PC-3 (cell line): Measurements from ENCODE around the gene CNTNAP3. TPM values are rescaled to one million over a fixed set of nuclear protein-coding genes. Genes with fewer than 3 reads are reported as not detected.
"Not testable (repeated sequence)": the region's sequence is repeated elsewhere in the genome, so short reads cannot be mapped to it uniquely, and the experiment has no call there.

Experiments
- ATAC-seq: fragments of 200-7000 bp; cut with Tn5 transposase; 2 replicates; pipeline ENCODE4 v1.9.1; 2020; ENCODE audit warnings: mild to moderate bottlenecking, moderate library complexity
- BruUV-seq: library from RNA; stranded (reverse); fragments of 400-500 nt; replicated peaks from 2 replicates; lab custom pipeline; 2021; lab: Mats Ljungman, UMichigan
- CTCF ChIA-PET: fragments of 300-600 bp; sonication (Branson Sonifier 250); formaldehyde crosslinking; loops from one replicate; lab custom pipeline; 2022; ENCODE audit warnings: antibody characterized with exemption; lab: Charles Lee
- POLR2A ChIA-PET: fragments of 300-600 bp; sonication (Branson Sonifier 250); formaldehyde crosslinking; loops from one replicate; lab custom pipeline; 2022; ENCODE audit warnings: antibody characterized with exemption; ENCODE audit not compliant: unreplicated experiment; lab: Charles Lee
- DNase-seq: peaks from one replicate; pipeline ENCODE4 v3.0.0-alpha.2; 2015
- H2AFZ ChIP-seq: fragments of 300-600 bp; sonication (generic); 2 replicates; pipeline ENCODE4 v1.6.0; 2016; ENCODE audit warnings: antibody characterized with exemption, low read length
- H3F3A ChIP-seq: fragments of 300-600 bp; sonication (generic); one replicate; pipeline ENCODE4 v1.6.0; 2017; ENCODE audit warnings: antibody characterized with exemption, low read length, control low read depth, mild to moderate bottlenecking; ENCODE audit not compliant: unreplicated experiment
- H3K27ac ChIP-seq: fragments of 300-600 bp; sonication (generic); 2 replicates; pipeline ENCODE4 v1.5.1; 2016; ENCODE audit warnings: mild to moderate bottlenecking, low read length
- H3K27me3 ChIP-seq: fragments of 300-600 bp; sonication (generic); 2 replicates; pipeline ENCODE4 v1.6.1; 2016; ENCODE audit warnings: low read length, mixed read lengths
- H3K36me3 ChIP-seq: fragments of 300-600 bp; sonication (generic); 2 replicates; pipeline ENCODE4 v1.6.1; 2016; ENCODE audit warnings: low read depth, mixed run types, low read length, mixed read lengths
- H3K4me1 ChIP-seq: fragments of 300-600 bp; sonication (generic); 2 replicates; pipeline ENCODE4 v1.5.1; 2016; ENCODE audit warnings: low read length; ENCODE audit not compliant: insufficient read depth
- H3K4me2 ChIP-seq: fragments of 300-600 bp; sonication (generic); 2 replicates; pipeline ENCODE4 v1.6.0; 2016; ENCODE audit warnings: low read length
- H3K4me3 ChIP-seq: fragments of 300-600 bp; sonication (generic); 2 replicates; pipeline ENCODE4 v1.5.1; 2016; ENCODE audit warnings: mild to moderate bottlenecking, low read length, mixed read lengths
- H3K79me2 ChIP-seq: fragments of 300-600 bp; sonication (generic); 2 replicates; pipeline ENCODE4 v1.6.1; 2017; ENCODE audit warnings: low read length, mixed read lengths
- H3K9ac ChIP-seq: fragments of 300-600 bp; sonication (generic); 2 replicates; pipeline ENCODE4 v1.6.0; 2016; ENCODE audit warnings: mild to moderate bottlenecking, low read length
- H3K9me2 ChIP-seq: fragments of 300-600 bp; sonication (generic); replicated peaks from 2 replicates; pipeline ENCODE4 v1.6.1; 2016; ENCODE audit warnings: mixed run types, low read length, mixed read lengths
- H3K9me3 ChIP-seq: fragments of 300-600 bp; sonication (generic); 2 replicates; pipeline ENCODE4 v1.6.1; 2016; ENCODE audit warnings: low read length, mixed read lengths
- H4K20me1 ChIP-seq: fragments of 300-600 bp; sonication (generic); 2 replicates; pipeline ENCODE4 v1.6.1; 2016; ENCODE audit warnings: low read length, mixed read lengths
- EZH2 ChIP-seq: fragments of 300-600 bp; sonication (generic); IDR thresholded peaks from one replicate; pipeline ENCODE4 v1.6.1; 2017; ENCODE audit warnings: antibody characterized with exemption, mild to moderate bottlenecking, low read length; ENCODE audit not compliant: unreplicated experiment
- EZH2phosphoT487 ChIP-seq: fragments of 300-600 bp; sonication (generic); IDR thresholded peaks from 2 replicates; pipeline ENCODE4 v1.6.1; 2018; ENCODE audit warnings: mild to moderate bottlenecking, antibody characterized with exemption, low read length, borderline replicate concordance
- intact Hi-C: fragments of 100-400 bp; cut with micrococcal nuclease; formaldehyde crosslinking; loops from 2 replicates; pipeline ENCODE4 v1.9.0; 2023
- total RNA-seq: library from RNA; depleted of rRNA; stranded (reverse); fragments of >200 nt; gene quantifications from 2 replicates; pipeline ENCODE4 v1.2.3, GENCODE V29; 2014
- TF ChIP-seq, protein P1 (sequence below): fragments of 300-600 bp; sonication (generic); conservative IDR thresholded peaks from 2 replicates; pipeline ENCODE4 v1.5.1; 2017; ENCODE audit warnings: antibody characterized with exemption, low read depth, mild to moderate bottlenecking, low read length

The CNTNAP3 gene
- total RNA-seq, 1 experiment from 2014 or later, result 26.3 TPM

DNA sequence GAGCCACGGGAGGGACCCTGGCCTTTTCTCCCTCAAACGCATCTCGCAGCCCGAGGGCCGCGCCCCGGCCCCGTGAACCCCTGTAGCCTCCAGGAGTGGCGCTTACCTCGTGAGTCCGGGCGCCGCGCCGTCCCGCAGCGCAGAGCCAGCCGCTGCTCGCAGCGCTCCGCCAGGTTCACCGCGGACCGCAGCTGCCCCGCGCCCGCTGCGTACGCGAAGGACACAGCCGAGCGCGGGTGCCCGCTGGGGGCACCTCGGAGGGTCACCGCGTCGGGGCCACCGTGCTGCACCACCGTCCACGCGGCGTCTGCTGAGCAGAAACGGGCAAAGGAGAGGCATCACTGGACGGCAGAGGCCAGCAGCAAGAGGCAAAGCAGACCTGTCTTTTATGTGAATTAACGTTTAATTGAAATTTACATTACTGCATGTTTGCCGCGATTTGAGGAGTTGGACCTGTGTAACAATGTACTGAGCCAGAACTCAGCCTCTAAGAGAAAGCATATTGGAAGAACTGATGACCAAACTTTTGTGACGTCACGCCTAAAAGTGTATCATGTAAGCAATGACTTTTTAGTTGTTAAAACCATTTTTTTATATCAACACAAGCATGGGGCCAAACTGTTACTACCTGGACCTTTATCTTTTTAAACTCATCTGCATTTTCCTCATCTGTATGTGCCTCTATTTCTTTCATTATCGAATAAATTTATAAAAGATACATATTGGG is 155.0 kb downstream of the CNTNAP3 start:
- DNase-seq, H4K20me1 ChIP-seq, H3K4me2 ChIP-seq, H3F3A ChIP-seq, H2AFZ ChIP-seq, H3K4me3 ChIP-seq, H3K9ac ChIP-seq, H3K27ac ChIP-seq, POLR2A ChIA-PET, H3K9me3 ChIP-seq, intact Hi-C loops, H3K27me3 ChIP-seq, H3K36me3 ChIP-seq, BruUV-seq, H3K9me2 ChIP-seq, CTCF ChIA-PET, H3K79me2 ChIP-seq, H3K4me1 ChIP-seq, ATAC-seq: not testable (repeated sequence)

DNA sequence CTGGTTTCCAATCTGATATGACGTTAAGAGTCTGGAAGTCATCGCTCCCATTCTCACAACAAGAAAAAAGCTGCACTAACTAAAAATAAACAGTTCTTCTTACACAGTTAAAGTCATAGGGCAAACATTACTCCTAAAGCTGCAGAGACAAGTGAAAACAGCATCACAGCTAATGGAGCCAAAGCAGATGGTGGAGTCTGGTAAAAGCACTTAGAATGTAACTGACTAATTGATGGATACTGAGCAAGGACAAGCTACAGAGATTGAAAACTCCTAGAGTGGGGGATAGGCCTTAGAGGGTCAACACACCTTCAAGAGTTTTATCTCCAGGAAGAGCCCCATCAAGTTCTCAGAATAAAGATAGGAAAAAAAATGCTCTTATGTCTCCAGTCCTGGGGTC is 166.6 kb downstream of the CNTNAP3 start:
- intact Hi-C loops, H3K27me3 ChIP-seq, H2AFZ ChIP-seq, H3K4me2 ChIP-seq, H4K20me1 ChIP-seq, ATAC-seq, H3K4me1 ChIP-seq, H3K9ac ChIP-seq, CTCF ChIA-PET, H3K79me2 ChIP-seq, H3K9me2 ChIP-seq, H3K9me3 ChIP-seq, BruUV-seq, H3K36me3 ChIP-seq, H3K27ac ChIP-seq, POLR2A ChIA-PET, H3F3A ChIP-seq, DNase-seq, H3K4me3 ChIP-seq: not testable (repeated sequence)

DNA sequence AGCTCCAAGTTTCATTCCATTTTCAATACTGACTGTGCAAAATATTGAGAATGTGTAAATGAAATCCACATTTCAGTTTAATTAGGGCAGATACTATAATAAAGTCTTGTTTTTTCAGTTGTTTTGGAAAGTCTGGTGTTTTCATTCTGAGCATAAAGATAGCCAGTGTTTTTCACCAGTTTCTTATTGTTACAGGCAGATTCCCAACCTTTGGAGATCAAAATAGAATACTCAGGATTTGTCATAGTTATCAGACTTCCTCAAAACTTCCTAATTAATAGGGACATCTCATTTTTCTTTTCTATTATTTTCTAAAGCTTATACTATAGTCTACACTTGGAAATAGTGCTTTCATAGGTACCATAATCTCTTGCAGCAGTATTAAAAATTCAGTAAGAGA is 176.2 kb downstream of the CNTNAP3 start:
- BruUV-seq, H3K4me2 ChIP-seq: not testable (repeated sequence)

DNA sequence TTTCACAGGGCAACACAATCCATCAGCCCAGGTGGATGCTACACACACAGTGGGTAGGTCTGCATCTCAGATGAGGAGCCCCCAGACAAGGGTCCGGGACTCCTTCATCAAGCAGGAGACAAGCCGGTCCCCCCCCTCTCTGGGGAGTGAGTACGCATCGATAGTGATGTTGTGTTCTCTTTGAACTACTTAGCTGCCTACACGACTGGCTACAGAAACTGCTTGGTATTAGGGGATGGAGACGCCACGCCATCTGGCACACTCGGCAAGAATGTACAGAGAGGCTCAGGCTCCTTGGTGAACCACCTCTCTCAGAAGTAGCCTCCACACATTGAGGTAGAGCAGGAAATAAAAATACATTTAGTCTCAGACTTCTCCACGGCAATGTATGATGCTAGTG is 179.8 kb downstream of the CNTNAP3 start:
- no peak overlapping the region for H3K27ac ChIP-seq
- no peaks in the 10 kb centered on the region for H4K20me1 ChIP-seq
- ATAC-seq (no peak), DNase-seq (no peak)
- ChIA-PET CTCF (no interaction called here), POLR2A (no interaction called here)
- H3K9ac ChIP-seq, result no peak overlapping the region
- no peaks in the 10 kb centered on the region for H3K4me1 ChIP-seq
- H3F3A ChIP-seq, result no peaks in the 10 kb centered on the region
- BruUV-seq, result no TSS peak
- H3K9me3 ChIP-seq, result no peaks in the 10 kb centered on the region
- no peak overlapping the region for H2AFZ ChIP-seq
- H3K36me3 ChIP-seq, result no peaks in the 10 kb centered on the region
- H3K79me2 ChIP-seq, result no peaks in the 10 kb centered on the region
- H3K4me2 ChIP-seq, result no peak overlapping the region
- TF ChIP-seq EZH2 (no peak), EZH2phosphoT487 (no peak)
- TF ChIP-seq, protein P1, sequence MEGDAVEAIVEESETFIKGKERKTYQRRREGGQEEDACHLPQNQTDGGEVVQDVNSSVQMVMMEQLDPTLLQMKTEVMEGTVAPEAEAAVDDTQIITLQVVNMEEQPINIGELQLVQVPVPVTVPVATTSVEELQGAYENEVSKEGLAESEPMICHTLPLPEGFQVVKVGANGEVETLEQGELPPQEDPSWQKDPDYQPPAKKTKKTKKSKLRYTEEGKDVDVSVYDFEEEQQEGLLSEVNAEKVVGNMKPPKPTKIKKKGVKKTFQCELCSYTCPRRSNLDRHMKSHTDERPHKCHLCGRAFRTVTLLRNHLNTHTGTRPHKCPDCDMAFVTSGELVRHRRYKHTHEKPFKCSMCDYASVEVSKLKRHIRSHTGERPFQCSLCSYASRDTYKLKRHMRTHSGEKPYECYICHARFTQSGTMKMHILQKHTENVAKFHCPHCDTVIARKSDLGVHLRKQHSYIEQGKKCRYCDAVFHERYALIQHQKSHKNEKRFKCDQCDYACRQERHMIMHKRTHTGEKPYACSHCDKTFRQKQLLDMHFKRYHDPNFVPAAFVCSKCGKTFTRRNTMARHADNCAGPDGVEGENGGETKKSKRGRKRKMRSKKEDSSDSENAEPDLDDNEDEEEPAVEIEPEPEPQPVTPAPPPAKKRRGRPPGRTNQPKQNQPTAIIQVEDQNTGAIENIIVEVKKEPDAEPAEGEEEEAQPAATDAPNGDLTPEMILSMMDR, result no peak
- H3K9me2 ChIP-seq, result no peaks in the 10 kb centered on the region
- no peaks in the 10 kb centered on the region for H3K27me3 ChIP-seq
- intact Hi-C loops, result no loop called here
- no peak overlapping the region for H3K4me3 ChIP-seq

More for the DNA sequence above, 176.2 kb downstream of the CNTNAP3 start:
- intact Hi-C loops, POLR2A ChIA-PET, H3K4me3 ChIP-seq, H3K27ac ChIP-seq, H2AFZ ChIP-seq, H3F3A ChIP-seq, H4K20me1 ChIP-seq, H3K9me3 ChIP-seq, DNase-seq, H3K4me1 ChIP-seq, H3K9ac ChIP-seq, ATAC-seq, H3K9me2 ChIP-seq, H3K27me3 ChIP-seq, H3K36me3 ChIP-seq, H3K79me2 ChIP-seq, CTCF ChIA-PET: not testable (repeated sequence)

DNA sequence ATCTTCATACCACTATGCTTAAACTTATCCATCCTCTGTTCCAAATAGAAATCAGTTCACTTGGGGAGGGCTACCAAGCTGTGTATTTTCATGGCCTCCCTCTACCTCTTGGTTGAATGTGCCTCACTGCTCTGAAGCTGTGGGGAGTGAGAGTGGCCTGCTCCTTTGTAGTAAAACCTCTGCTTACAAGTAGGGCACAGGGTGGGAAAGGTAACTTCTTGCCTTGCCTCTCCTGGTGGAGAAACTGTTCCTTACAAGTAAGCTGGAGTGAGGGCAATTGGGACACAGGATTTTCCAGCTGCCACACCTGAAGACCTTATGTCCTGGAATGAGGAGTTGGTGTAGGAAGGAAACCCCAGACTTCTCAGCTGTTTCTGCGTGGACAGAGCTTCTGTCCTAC is 190.8 kb downstream of the CNTNAP3 start:
- CTCF ChIA-PET, H3K4me1 ChIP-seq, ATAC-seq, BruUV-seq, POLR2A ChIA-PET, H3K4me2 ChIP-seq, DNase-seq, H3K9me2 ChIP-seq, H3K27ac ChIP-seq, H3K9me3 ChIP-seq, intact Hi-C loops, H3K36me3 ChIP-seq, H3F3A ChIP-seq, H3K27me3 ChIP-seq, H3K9ac ChIP-seq, H2AFZ ChIP-seq, H4K20me1 ChIP-seq, H3K79me2 ChIP-seq, H3K4me3 ChIP-seq: not testable (repeated sequence)

DNA sequence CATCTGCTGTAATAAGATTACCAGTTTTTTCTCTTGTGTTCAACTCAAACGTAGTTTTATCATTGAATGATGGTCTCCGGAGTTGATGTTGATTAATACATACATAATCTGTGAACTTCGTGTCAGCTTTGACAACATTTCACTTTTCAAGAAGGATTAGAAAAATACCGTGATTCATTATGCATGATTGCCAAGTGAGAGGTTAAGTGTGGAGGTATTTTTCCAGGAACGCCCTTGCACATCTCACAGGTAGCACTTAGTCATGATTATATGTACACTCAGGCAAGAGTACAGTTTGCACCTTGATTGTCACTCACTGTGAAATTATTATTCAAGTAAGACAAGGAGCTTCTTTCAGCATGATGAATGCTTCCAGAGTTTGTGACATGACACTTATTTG is 202.7 kb downstream of the CNTNAP3 start:
- H3K4me3 ChIP-seq, H3K27me3 ChIP-seq, intact Hi-C loops, H3K9me2 ChIP-seq, H2AFZ ChIP-seq, H3K9me3 ChIP-seq, POLR2A ChIA-PET, ATAC-seq, H3F3A ChIP-seq, H4K20me1 ChIP-seq, H3K9ac ChIP-seq, H3K4me2 ChIP-seq, CTCF ChIA-PET, H3K79me2 ChIP-seq, H3K36me3 ChIP-seq, BruUV-seq, H3K27ac ChIP-seq, DNase-seq, H3K4me1 ChIP-seq: not testable (repeated sequence)
